IMR-90 (cell line): ENCODE data around the gene PRKN. TPM values are rescaled to one million over a fixed set of nuclear protein-coding genes. Genes with fewer than 3 reads are reported as not detected.

ENCODE experiments used
- ATAC-seq: fragments of 200-7000 bp; cut with Tn5 transposase; 2 replicates; pipeline ENCODE4 v1.9.1; 2020; ENCODE audit warnings: low read depth, mild to moderate bottlenecking, moderate library complexity
- BruUV-seq: library from RNA; stranded (reverse); fragments of 400-500 nt; replicated peaks from 2 replicates; lab custom pipeline; 2021; lab: Mats Ljungman, UMichigan
- CTCF ChIA-PET: fragments of 300-600 bp; formaldehyde crosslinking; extraction: SDS; loops from one replicate; lab custom pipeline; 2021; ENCODE audit warnings: antibody characterized with exemption; lab: Yijun Ruan, JAX
- POLR2A ChIA-PET: fragments of 300-600 bp; sonication (Branson Sonifier 250); formaldehyde crosslinking; loops from one replicate; lab custom pipeline; 2022; ENCODE audit warnings: antibody characterized with exemption; ENCODE audit not compliant: unreplicated experiment; lab: Charles Lee
- DNase-seq: peaks from one replicate; pipeline ENCODE4 v3.0.0; 2013
- H2AFZ ChIP-seq: replicated peaks from 2 replicates; pipeline ENCODE3; 2013; ENCODE audit warnings: low read length, mild to moderate bottlenecking; ENCODE audit not compliant: poor library complexity
- H2AK5ac ChIP-seq: 2 replicates; pipeline ENCODE4 v1.6.1; 2013; ENCODE audit warnings: low read depth, low read length, inconsistent platforms
- H2AK9ac ChIP-seq: replicated peaks from 2 replicates; pipeline ENCODE3; 2013; ENCODE audit warnings: mild to moderate bottlenecking, low read depth, low read length, moderate library complexity; ENCODE audit not compliant: poor library complexity
- H2BK120ac ChIP-seq: 2 replicates; pipeline ENCODE4 v1.6.1; 2013; ENCODE audit warnings: low read depth, low read length, inconsistent platforms
- H2BK15ac ChIP-seq: 3 replicates; pipeline ENCODE4 v1.6.1; 2013; ENCODE audit warnings: low read depth, low read length, inconsistent platforms
- H2BK20ac ChIP-seq: 2 replicates; pipeline ENCODE4 v1.6.1; 2013; ENCODE audit warnings: low read depth, mild to moderate bottlenecking, inconsistent platforms, low read length, moderate library complexity
- H2BK5ac ChIP-seq: 2 replicates; pipeline ENCODE4 v1.6.1; 2013; ENCODE audit warnings: mild to moderate bottlenecking, low read depth, low read length, inconsistent platforms; ENCODE audit not compliant: poor library complexity, severe bottlenecking
- H3K14ac ChIP-seq: replicated peaks from 2 replicates; pipeline ENCODE4 v1.6.1; 2013; ENCODE audit warnings: low read depth, low read length, inconsistent platforms
- H3K18ac ChIP-seq: 2 replicates; pipeline ENCODE4 v1.6.1; 2013; ENCODE audit warnings: low read depth, low read length, control low read depth
- H3K23ac ChIP-seq: 2 replicates; pipeline ENCODE4 v1.6.1; 2013; ENCODE audit warnings: low read depth, low read length, inconsistent platforms
- H3K27ac ChIP-seq: 2 replicates; pipeline ENCODE4 v1.5.1; 2013; ENCODE audit warnings: mild to moderate bottlenecking, control low read depth, low read length; ENCODE audit not compliant: insufficient read depth
- H3K27me3 ChIP-seq: 2 replicates; pipeline ENCODE4 v1.6.1; 2013; ENCODE audit warnings: low read length; ENCODE audit not compliant: control insufficient read depth, insufficient read depth
- H3K36me3 ChIP-seq: 2 replicates; pipeline ENCODE4 v1.6.1; 2013; ENCODE audit warnings: low read length, mixed read lengths; ENCODE audit not compliant: control insufficient read depth, insufficient read depth
- H3K4ac ChIP-seq: 2 replicates; pipeline ENCODE4 v1.6.1; 2013; ENCODE audit warnings: low read depth, low read length, inconsistent platforms
- H3K4me1 ChIP-seq: 2 replicates; pipeline ENCODE4 v1.6.1; 2013; ENCODE audit warnings: low read length, mixed read lengths; ENCODE audit not compliant: control insufficient read depth, insufficient read depth
- H3K4me2 ChIP-seq: 2 replicates; pipeline ENCODE4 v1.6.1; 2013; ENCODE audit warnings: low read depth, mild to moderate bottlenecking, control low read depth, low read length, moderate library complexity
- H3K4me3 ChIP-seq: 2 replicates; pipeline ENCODE4 v1.5.1; 2013; ENCODE audit warnings: low read depth, mild to moderate bottlenecking, control low read depth, low read length, moderate library complexity; ENCODE audit not compliant: insufficient read depth
- H3K56ac ChIP-seq: 2 replicates; pipeline ENCODE4 v1.6.1; 2013; ENCODE audit warnings: low read length, inconsistent platforms; ENCODE audit not compliant: insufficient read depth; ENCODE audit errors: extremely low read depth
- H3K79me1 ChIP-seq, 2 experiments: 2 replicates each; pipeline ENCODE4 v1.6.1; 2013; ENCODE audit warnings: low read length in 2 of 2, inconsistent platforms in 1 of 2, low read depth in 1 of 2
- H3K9ac ChIP-seq: 2 replicates; pipeline ENCODE4 v1.6.1; 2013; ENCODE audit warnings: low read depth, low read length, control low read depth
- H3K9me1 ChIP-seq: 2 replicates; pipeline ENCODE4 v1.6.1; 2013; ENCODE audit warnings: low read length, inconsistent platforms; ENCODE audit not compliant: insufficient read depth
- H3K9me3 ChIP-seq: 2 replicates; pipeline ENCODE4 v1.6.1; 2013; ENCODE audit warnings: low read length; ENCODE audit not compliant: control insufficient read depth, insufficient read depth
- H4K20me1 ChIP-seq: 2 replicates; pipeline ENCODE4 v1.6.1; 2013; ENCODE audit warnings: low read length, inconsistent platforms; ENCODE audit not compliant: insufficient read depth
- H4K5ac ChIP-seq: 2 replicates; pipeline ENCODE4 v1.6.1; 2013; ENCODE audit warnings: mild to moderate bottlenecking, low read depth, low read length, control low read depth
- H4K8ac ChIP-seq, 2 experiments: 2 replicates each; pipeline ENCODE4 v1.6.1; 2013; ENCODE audit warnings: low read depth in 2 of 2, low read length in 2 of 2, control low read depth in 1 of 2, inconsistent platforms in 1 of 2
- H4K91ac ChIP-seq: 2 replicates; pipeline ENCODE4 v1.6.1; 2013; ENCODE audit warnings: low read depth, low read length, inconsistent platforms; ENCODE audit not compliant: insufficient read depth
- ELK1 ChIP-seq: fragments of 150-350 bp; IDR thresholded peaks from 2 replicates; pipeline ENCODE4 v1.6.1; 2016; ENCODE audit warnings: low read depth, mild to moderate bottlenecking, low read length, moderate library complexity, borderline replicate concordance
- FOS ChIP-seq: fragments of 150-350 bp; IDR thresholded peaks from 2 replicates; pipeline ENCODE4 v1.6.1; 2016; ENCODE audit warnings: low read depth, low read length
- SMC3 ChIP-seq: fragments of 150-350 bp; IDR thresholded peaks from 2 replicates; pipeline ENCODE4 v1.6.1; 2016; ENCODE audit warnings: low read depth, mild to moderate bottlenecking, antibody characterized with exemption, low read length, moderate library complexity
- WGBS, 2 experiments: methylation state at CpG; one replicate each; pipeline versions ENCODE4 v1.1.5 to v1.1.7; 2013; ENCODE audit warnings: missing lambda C conversion rate in 2 of 2; ENCODE audit not compliant: insufficient read length in 1 of 2; ENCODE audit errors: extremely low coverage in 2 of 2; 5-methylcytosine and 5-hydroxymethylcytosine counted together
- dilution Hi-C: fragments of 300-500 bp; cut with HindIII; formaldehyde crosslinking; loops from one replicate; pipeline ENCODE4 v1.14.3; 2018; ENCODE audit warnings: low sequenced_read_pairs; ENCODE audit not compliant: unreplicated experiment
- in situ Hi-C: fragments of 300-500 bp; cut with MboI; formaldehyde crosslinking; loops from 3 replicates; pipeline ENCODE4 v1.14.3; 2019; ENCODE audit warnings: low sequenced_read_pairs, inconsistent platforms, mixed read lengths
- intact Hi-C: fragments of 100-400 bp; cut with micrococcal nuclease; formaldehyde crosslinking; loops from 2 replicates; pipeline ENCODE4 v1.10.0; 2022
- polyA plus RNA-seq, 3 experiments: library from polyadenylated mRNA; depleted of rRNA; stranded (reverse); fragments of >200 nt; gene quantifications; 2 replicates each; pipeline ENCODE4 v1.2.3, GENCODE V29; 2012; ENCODE audit warnings: low replicate concordance in 1 of 3
- total RNA-seq: library from RNA; depleted of rRNA; stranded (reverse); fragments of >200 nt; gene quantifications from 2 replicates; pipeline ENCODE4 v1.2.3, GENCODE V29; 2012
- TF ChIP-seq, protein P1 (sequence below): conservative IDR thresholded peaks from 2 replicates; pipeline ENCODE4 v1.5.1; 2012; ENCODE audit warnings: mild to moderate bottlenecking, low read depth, low read length, improper control_type of control experiment

Gene PRKN
- total and polyA plus RNA-seq, 2 of the 4 experiments (the other 2 are of a cell fraction), result 0.15 to 0.18 TPM

DNA sequence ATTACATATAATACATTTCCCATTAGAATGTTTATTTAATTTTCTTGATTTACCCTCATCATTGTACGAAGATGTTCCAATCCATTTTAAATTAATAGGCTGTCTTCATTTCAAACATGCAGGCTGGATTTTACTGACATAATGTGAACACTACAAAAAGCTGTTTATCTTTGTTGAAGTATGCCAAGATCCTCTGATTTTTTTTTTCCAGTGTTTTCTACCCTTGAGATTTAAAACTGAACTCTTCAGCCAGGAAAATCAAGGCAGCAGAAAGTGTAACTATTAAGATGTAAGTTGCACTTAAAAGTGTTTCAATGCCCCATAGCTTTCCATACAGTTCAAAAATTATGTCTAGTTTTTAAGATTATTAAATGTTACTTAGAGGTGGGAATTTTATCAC lies 43.5 kb downstream of the PRKN start:
- DNase-seq (no peak), ATAC-seq (no peak)
- dilution Hi-C loops, result no loop called here
- Histone ChIP-seq H3K79me1 (no peaks in the 10 kb centered on the region), H2BK120ac (no peak overlapping the region), H4K20me1 (no peaks in the 10 kb centered on the region), H3K18ac (no peak overlapping the region), H3K27ac (no peak overlapping the region), H3K4me3 (no peak overlapping the region), H3K56ac (no peak overlapping the region), H3K4me1 (no peaks in the 10 kb centered on the region), H3K9me3 (peaks cover 2% of the 10 kb centered on the region; the same call in 1 of the 2 replicates), H3K4ac (no peak overlapping the region), H3K23ac (no peak overlapping the region), H3K27me3 (no peaks in the 10 kb centered on the region), H3K4me2 (no peak overlapping the region), H4K91ac (no peak overlapping the region), H4K8ac (no peak overlapping the region), H4K5ac (no peak overlapping the region), H2BK15ac (no peak overlapping the region), H2AK5ac (no peak overlapping the region), H3K9me1 (no peaks in the 10 kb centered on the region), H3K9ac (no peak overlapping the region), H2BK5ac (no peak overlapping the region), H2AK9ac (no peak overlapping the region), H3K14ac (no peak overlapping the region), H2AFZ (no peak overlapping the region), H3K36me3 (no peaks in the 10 kb centered on the region), H2BK20ac (no peak overlapping the region)
- CTCF ChIA-PET, result no interaction called here
- no CpG with 5 or more reads among the region's 1 CpG for WGBS, 2 experiments
- in situ Hi-C loops, result no loop called here
- TF ChIP-seq SMC3 (no peak), FOS (no peak), ELK1 (no peak)
- TF ChIP-seq, protein P1, sequence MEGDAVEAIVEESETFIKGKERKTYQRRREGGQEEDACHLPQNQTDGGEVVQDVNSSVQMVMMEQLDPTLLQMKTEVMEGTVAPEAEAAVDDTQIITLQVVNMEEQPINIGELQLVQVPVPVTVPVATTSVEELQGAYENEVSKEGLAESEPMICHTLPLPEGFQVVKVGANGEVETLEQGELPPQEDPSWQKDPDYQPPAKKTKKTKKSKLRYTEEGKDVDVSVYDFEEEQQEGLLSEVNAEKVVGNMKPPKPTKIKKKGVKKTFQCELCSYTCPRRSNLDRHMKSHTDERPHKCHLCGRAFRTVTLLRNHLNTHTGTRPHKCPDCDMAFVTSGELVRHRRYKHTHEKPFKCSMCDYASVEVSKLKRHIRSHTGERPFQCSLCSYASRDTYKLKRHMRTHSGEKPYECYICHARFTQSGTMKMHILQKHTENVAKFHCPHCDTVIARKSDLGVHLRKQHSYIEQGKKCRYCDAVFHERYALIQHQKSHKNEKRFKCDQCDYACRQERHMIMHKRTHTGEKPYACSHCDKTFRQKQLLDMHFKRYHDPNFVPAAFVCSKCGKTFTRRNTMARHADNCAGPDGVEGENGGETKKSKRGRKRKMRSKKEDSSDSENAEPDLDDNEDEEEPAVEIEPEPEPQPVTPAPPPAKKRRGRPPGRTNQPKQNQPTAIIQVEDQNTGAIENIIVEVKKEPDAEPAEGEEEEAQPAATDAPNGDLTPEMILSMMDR, result no peak
- POLR2A ChIA-PET, result no interaction called here
- BruUV-seq, result no TSS peak
- intact Hi-C loops, result no loop called here
